Calu3 (cell line): ENCODE measurements around the gene UQCC2. TPM values are rescaled to one million over a fixed set of nuclear protein-coding genes. Genes with fewer than 3 reads are reported as not detected.

ENCODE experiments used
- BruUV-seq: library from RNA; stranded (reverse); fragments of 400-500 nt; replicated peaks from 2 replicates; lab custom pipeline; 2021; lab: Mats Ljungman, UMichigan
- CTCF ChIA-PET: fragments of 300-600 bp; sonication (Branson Sonifier 250); formaldehyde crosslinking; loops from one replicate; lab custom pipeline; 2022; ENCODE audit warnings: antibody characterized with exemption; lab: Charles Lee
- DNase-seq: peaks from one replicate; pipeline ENCODE4 v3.0.0; 2022
- H3K27ac Mint-ChIP-seq: one replicate; pipeline ENCODE4 v1.8.0; 2022; ENCODE audit warnings: mixed read lengths; ENCODE audit not compliant: unreplicated experiment
- H3K27me3 Mint-ChIP-seq: one replicate; pipeline ENCODE4 v1.8.0; 2022; ENCODE audit warnings: mixed read lengths; ENCODE audit not compliant: unreplicated experiment
- H3K36me3 Mint-ChIP-seq: one replicate; pipeline ENCODE4 v1.8.0; 2022; ENCODE audit warnings: mild to moderate bottlenecking, moderate library complexity, mixed read lengths; ENCODE audit not compliant: insufficient read depth, unreplicated experiment
- H3K4me1 Mint-ChIP-seq: one replicate; pipeline ENCODE4 v1.8.0; 2022; ENCODE audit warnings: mild to moderate bottlenecking, low read depth, mixed read lengths; ENCODE audit not compliant: unreplicated experiment
- H3K4me3 Mint-ChIP-seq: one replicate; pipeline ENCODE4 v1.8.0; 2022; ENCODE audit warnings: mild to moderate bottlenecking, low read depth, moderate library complexity, mixed read lengths; ENCODE audit not compliant: unreplicated experiment
- H3K9me3 Mint-ChIP-seq: one replicate; pipeline ENCODE4 v1.8.0; 2022; ENCODE audit warnings: low read depth, mixed read lengths; ENCODE audit not compliant: unreplicated experiment
- CTCF ChIP-seq: fragments of 200-600 bp; IDR thresholded peaks from one replicate; pipeline ENCODE4 v1.8.0; 2022; ENCODE audit warnings: antibody characterized with exemption; ENCODE audit not compliant: unreplicated experiment
- intact Hi-C: fragments of 100-400 bp; cut with micrococcal nuclease; formaldehyde crosslinking; loops from one replicate; pipeline ENCODE4 v1.10.0; 2022; ENCODE audit not compliant: unreplicated experiment
- total RNA-seq: library from RNA; stranded (reverse); gene quantifications from 2 replicates; pipeline ENCODE4 v1.2.3, GENCODE V29; 2022

Gene UQCC2
- total RNA-seq, 1 experiment from 2014 or later = 142 TPM

GRCh38 chr6:33735216-33735615 lies 23.7 kb upstream of the UQCC2 start:
- no peaks in the 10 kb centered on the region for H3K9me3 Mint-ChIP-seq
- intact Hi-C loops = no loop called here
- no TSS peak for BruUV-seq
- CTCF ChIA-PET = interaction anchor here (1.1 kb wide), 1 partner anchor 9 kb away, joined by 6 read pairs; no protein-coding TSS in a partner anchor
- no peak for TF ChIP-seq CTCF
- no peaks in the 10 kb centered on the region for H3K27me3 Mint-ChIP-seq
- H3K4me1 Mint-ChIP-seq = peaks cover 37% of the 10 kb centered on the region
- DNase-seq = no peak
- H3K4me3 Mint-ChIP-seq = no peak overlapping the region
- H3K36me3 Mint-ChIP-seq = no peaks in the 10 kb centered on the region
- no peak overlapping the region for H3K27ac Mint-ChIP-seq

- DNase-seq = no peak
- Mint-ChIP-seq H3K27me3 (no peaks in the 10 kb centered on the region), H3K27ac (no peak overlapping the region), H3K9me3 (no peaks in the 10 kb centered on the region), H3K4me1 (peaks cover 37% of the 10 kb centered on the region), H3K4me3 (no peak overlapping the region), H3K36me3 (no peaks in the 10 kb centered on the region)
- no TSS peak for BruUV-seq
- no peak for TF ChIP-seq CTCF
- intact Hi-C loops = no loop called here
- CTCF ChIA-PET = interaction anchor here (3.1 kb wide), 1 partner anchor 10 kb away, joined by 16 read pairs; no protein-coding TSS in a partner anchor
These were observed 22.2 kb upstream of the UQCC2 start for GRCh38 chr6:33733709-33734007.

GRCh38 chr6:33732817-33733708 lies 21.6 kb upstream of the UQCC2 start:
- intact Hi-C loops = no loop called here
- CTCF ChIA-PET = interaction anchor here (1.6 to 3.1 kb wide), 5 partner anchors 11 to 35 kb away, joined by 3 to 16 read pairs (median 4); partner anchors contain the start of gene UQCC2
- peaks cover 37% of the 10 kb centered on the region for H3K4me1 Mint-ChIP-seq
- H3K36me3 Mint-ChIP-seq = no peaks in the 10 kb centered on the region
- DNase-seq = no peak
- BruUV-seq = no TSS peak
- peak overlapping the region; percentile 50 for H3K27ac Mint-ChIP-seq
- no peaks in the 10 kb centered on the region for H3K27me3 Mint-ChIP-seq
- TF ChIP-seq CTCF = no peak
- H3K4me3 Mint-ChIP-seq = no peak overlapping the region
- H3K9me3 Mint-ChIP-seq = no peaks in the 10 kb centered on the region

- CTCF ChIA-PET = interaction anchor here (0.8 to 3.1 kb wide), 7 partner anchors 10 to 35 kb away, joined by 3 to 16 read pairs (median 4); partner anchors contain the start of gene UQCC2
- Mint-ChIP-seq H3K27ac (peak overlapping the region; percentile 50), H3K27me3 (no peaks in the 10 kb centered on the region), H3K9me3 (no peaks in the 10 kb centered on the region), H3K4me1 (peaks cover 37% of the 10 kb centered on the region), H3K36me3 (no peaks in the 10 kb centered on the region), H3K4me3 (peak overlapping the region; percentile 1)
- BruUV-seq = no TSS peak
- intact Hi-C loops = no loop called here
- no peak for DNase-seq
- no peak for TF ChIP-seq CTCF
These were observed 20.9 kb upstream of the UQCC2 start for GRCh38 chr6:33732385-33732784.
